HFF-Myc (cell line): ENCODE measurements around the gene MGARP.
A peak's percentile ranks its signal among the peaks of the same experiment; 100 is the strongest.

Experiments
- DNase-seq: peaks from one replicate; pipeline ENCODE4 v3.0.0-alpha.2; 2011; ENCODE audit warnings: low read depth; ENCODE audit errors: extremely low read depth
- H3K4me3 ChIP-seq: replicated peaks from 2 replicates; pipeline ENCODE4 v1.5.1; 2011; ENCODE audit warnings: low read depth, mild to moderate bottlenecking, control low read depth, low read length
- TF ChIP-seq, protein P1 (sequence below): IDR thresholded peaks from 2 replicates; pipeline ENCODE4 v1.5.1; 2012; ENCODE audit warnings: mild to moderate bottlenecking, low read depth, low read length, control low read depth; ENCODE audit errors: missing control alignments

Gene MGARP

DNA sequence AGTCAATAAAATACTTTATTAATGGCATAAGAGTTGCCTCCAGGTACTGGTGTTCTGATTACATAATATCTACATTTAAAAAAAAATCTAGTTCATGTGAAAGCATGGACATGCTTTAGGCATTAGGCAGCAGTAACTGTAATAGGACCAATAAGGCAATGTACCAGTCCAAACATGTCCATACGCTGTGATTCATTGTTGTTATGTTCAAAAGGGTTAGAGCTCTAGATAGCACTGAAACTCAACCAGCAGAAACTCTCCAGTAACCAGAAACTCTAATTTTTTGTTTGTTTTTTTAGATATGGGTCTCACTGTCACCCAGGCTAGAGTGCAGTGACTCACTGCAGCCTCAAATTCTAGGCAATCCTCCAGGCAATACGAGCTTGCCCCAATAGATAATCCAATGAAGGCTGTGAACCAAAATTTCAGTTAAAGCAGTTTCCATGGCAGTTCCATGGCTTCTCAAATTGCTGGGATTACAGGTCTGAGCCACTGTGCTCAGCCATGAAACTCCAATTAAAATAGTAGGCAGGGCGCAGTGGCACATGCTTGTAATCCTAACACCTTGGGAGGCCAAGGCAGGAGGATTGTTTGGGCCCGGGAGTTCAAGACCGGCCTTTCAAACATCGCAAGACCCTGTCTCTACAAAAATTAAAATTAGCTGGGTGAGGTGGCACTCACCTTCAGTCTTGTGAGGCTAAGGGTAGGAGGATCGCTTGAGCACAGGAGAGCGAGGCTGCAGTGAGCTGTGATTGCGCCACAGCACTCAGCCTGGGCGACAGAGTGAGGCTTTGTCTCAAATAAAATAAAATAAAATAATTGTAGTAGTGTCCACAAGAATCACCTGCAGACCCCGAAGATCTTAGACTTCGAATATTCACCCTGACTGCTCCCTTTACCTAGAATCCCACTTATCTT, 36.3 kb downstream of the MGARP start:
- no peak overlapping the region for H3K4me3 ChIP-seq
- TF ChIP-seq, protein P1, sequence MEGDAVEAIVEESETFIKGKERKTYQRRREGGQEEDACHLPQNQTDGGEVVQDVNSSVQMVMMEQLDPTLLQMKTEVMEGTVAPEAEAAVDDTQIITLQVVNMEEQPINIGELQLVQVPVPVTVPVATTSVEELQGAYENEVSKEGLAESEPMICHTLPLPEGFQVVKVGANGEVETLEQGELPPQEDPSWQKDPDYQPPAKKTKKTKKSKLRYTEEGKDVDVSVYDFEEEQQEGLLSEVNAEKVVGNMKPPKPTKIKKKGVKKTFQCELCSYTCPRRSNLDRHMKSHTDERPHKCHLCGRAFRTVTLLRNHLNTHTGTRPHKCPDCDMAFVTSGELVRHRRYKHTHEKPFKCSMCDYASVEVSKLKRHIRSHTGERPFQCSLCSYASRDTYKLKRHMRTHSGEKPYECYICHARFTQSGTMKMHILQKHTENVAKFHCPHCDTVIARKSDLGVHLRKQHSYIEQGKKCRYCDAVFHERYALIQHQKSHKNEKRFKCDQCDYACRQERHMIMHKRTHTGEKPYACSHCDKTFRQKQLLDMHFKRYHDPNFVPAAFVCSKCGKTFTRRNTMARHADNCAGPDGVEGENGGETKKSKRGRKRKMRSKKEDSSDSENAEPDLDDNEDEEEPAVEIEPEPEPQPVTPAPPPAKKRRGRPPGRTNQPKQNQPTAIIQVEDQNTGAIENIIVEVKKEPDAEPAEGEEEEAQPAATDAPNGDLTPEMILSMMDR: no peak
- DNase-seq: peak; percentile 99

DNA sequence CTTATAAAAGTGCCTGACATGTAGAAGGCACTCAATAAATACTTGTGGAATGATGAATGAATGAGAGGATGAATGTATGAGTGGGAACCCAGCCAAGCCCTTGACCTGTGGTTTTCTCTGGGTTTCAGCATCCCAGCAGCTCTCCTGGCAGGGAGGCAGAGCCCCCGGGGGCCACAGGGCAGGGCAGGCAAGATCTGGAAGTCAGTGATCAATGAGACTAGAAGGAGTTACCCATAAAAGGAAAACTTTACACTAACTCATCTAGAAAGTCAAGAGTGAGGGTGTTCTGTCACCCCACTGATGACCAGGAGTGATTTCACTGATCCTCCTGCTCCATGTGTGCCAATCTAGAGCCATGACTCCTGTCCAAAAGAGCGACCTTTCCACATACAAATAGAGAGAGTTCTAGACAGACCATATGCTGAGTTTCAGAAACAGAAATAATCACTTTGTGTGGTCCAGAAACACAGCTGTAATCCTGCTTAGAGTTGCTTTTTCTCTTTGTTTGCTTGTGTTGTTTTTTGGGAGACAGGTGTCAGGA, 37.4 kb downstream of the MGARP start:
- DNase-seq: peak; percentile 84
- H3K4me3 ChIP-seq: no peak overlapping the region
- TF ChIP-seq, protein P1: no peak

DNA sequence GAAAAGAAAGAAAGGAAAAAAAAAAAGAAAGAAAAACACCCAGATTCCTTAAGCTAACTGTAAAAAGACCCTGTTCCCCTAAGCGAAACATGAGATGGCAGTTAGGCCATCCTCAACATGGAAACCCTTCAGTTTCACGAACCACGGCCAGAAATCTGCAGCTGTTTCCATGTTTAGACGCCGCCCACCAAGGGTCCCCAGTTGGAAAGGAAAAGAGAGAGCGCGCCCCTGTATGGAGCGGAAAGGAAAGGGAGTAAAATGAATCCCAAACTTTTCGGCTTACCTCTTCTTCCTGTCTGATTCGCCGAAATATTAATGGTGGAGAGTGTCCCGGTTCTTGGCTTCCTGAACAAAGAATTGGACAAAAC, 38.3 kb downstream of the MGARP start:
- DNase-seq: no peak
- no peak overlapping the region for H3K4me3 ChIP-seq
- TF ChIP-seq, protein P1: no peak

DNA sequence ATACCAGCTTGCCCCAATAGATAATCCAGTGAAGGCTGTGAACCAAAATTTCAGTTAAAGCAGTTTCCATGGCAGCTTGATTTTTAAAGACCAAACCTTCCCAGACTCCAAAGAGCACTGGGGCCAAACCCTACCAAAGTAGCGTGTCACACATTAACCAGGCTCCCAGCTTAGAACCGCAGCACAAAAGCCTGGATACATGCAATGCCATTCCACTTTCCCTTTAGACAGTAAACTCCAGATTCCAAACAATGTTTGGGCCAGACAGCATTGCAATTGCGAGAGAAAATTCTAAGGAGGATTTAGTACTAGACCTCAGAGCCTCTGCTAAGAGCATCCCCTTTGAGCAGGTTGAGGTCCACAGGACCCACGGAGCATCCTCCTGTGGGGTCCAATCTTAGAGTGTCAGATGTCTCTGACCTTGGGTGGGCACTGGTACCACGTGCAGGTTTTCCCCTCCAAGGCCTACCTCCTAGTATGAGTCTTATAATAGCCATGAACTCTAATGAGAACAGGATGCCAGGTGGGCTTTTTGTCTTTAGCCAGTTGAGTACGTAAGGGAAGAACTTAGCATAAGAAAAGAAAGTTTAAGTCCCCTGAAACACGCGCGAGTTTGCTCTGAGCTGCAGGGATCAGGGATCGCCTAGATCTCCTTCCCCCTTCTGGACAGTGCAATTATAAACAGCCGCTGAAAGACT, 38.8 kb downstream of the MGARP start:
- TF ChIP-seq, protein P1: no peak
- no peak for DNase-seq
- no peak overlapping the region for H3K4me3 ChIP-seq

DNA sequence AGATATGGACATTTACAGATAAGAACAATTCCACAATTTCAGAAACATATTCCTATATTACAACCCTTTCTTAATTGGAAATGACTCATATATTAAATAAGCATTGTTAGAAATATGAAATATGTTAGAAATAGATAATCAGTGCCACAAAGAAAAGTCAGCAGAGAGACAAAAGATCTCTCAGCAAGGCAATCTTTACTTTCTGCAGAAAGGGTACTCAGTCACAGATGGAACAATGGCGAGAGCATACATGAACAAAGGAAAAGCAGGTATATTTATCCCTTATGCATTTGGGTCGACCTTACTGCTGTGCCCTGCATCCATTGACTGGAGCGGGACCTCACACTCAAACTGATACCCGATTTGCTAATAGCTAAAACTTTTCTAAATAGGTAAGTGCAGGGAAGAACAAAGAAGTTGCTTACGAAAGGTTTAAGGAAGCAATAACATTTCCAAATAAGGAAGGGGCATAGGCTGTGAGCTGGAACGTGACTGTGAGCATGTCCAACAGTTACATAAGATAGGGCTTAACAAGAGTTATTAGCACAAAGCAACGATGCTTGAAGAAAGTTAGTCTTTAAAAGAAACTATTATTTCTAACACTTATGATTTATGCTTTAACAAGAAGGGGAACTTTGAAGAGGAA, 40.8 kb downstream of the MGARP start:
- no peak for DNase-seq
- H3K4me3 ChIP-seq: no peak overlapping the region
- TF ChIP-seq, protein P1: no peak

DNA sequence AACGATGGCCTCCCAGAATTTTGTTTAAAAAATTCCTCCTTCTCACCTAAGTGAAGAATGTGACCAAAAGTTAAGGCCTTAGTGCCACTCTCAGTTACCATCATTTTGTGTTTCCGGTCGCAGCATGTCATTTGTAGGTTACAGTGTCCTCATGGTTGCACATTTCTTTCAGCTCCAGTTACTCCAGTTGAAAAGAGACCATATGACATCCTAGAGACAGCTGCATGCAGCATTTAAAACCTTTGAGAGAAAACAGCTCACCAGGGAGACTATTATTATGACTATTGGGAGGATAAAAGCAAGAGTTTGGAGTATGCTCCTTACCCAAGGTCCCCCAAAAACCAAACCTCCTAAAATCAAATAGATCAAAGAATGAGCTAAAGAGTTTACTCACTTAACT, 45.8 kb downstream of the MGARP start:
- H3K4me3 ChIP-seq: no peak overlapping the region
- TF ChIP-seq, protein P1: no peak
- DNase-seq: no peak
